ENCODE measurements around the gene RMC1.
"Not testable (repeated sequence)": the region's sequence is repeated elsewhere in the genome, so short reads cannot be mapped to it uniquely, and the experiment has no call there.

Gene RMC1

DNA sequence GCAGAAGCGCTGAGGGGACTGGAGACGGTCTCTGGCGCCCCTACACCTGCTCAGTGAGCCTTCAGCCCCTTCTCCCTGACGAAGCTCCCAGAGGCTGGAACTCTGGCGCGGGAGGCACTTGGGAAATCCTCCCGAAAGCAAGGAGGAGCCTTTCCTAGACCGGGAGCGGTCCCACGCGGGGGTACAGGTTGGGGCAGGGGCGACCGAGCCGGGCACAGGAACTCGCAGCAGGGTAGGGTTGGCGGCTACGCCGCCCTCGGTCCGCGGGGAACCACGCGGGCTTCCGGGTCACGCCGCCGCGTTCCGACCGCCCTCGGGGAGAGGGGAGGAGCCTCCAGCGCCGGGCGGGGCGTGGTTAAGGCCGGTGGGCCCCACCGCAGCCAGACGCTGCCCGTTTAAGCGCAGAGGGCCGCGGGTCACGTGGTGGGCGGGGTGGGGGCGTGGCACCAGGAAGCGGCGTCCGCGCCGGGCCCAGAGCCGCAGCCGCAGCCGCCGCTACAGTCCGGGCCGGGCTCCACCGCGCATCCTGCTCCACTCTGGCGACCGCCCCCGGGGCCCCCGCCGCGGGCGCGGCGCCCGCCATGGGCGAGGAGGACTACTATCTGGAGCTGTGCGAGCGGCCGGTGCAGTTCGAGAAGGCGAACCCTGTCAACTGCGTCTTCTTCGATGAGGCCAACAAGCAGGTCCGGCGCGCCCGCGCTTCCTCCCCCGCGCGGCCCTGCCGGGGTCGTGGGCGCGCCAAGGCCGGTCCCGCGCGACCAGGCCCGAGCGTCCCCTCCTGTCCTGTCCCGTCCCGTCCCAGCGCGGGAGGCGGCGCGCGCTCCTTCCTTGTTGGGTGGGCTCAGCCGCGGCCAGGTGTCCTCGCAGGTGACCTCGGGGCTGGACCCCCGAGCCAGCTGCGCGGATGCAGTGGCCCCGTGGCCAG is at the start of gene RMC1:
Gene RMC1 (plus strand): TSS at position 474 of the 925 bp plus-strand sequence. CDS start 108 bp downstream, at position 582.
- peak; percentile 89 for DNase-seq (ENCODE audit: low read depth)

DNA sequence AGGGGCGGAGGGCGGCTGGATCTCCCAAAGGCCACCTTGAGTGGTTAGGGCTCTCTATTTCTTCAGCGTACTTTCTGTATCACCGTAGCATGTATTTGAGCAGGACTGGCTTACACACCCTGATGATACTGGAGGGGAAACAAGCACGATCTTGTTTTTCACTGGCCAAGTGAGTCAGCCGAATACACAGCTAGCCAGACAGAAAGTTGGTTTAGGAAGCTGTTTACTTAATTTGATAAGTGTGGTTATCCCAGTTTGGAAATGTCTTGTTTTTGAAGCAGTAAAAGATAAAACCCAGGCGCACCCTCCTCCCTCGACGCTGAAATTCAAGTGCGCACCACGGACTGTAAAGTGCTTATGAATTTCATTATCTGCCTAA is 49.6 kb upstream of the RMC1 start:
- DNase-seq (ENCODE audit: low read depth), result peak; percentile 87

DNA sequence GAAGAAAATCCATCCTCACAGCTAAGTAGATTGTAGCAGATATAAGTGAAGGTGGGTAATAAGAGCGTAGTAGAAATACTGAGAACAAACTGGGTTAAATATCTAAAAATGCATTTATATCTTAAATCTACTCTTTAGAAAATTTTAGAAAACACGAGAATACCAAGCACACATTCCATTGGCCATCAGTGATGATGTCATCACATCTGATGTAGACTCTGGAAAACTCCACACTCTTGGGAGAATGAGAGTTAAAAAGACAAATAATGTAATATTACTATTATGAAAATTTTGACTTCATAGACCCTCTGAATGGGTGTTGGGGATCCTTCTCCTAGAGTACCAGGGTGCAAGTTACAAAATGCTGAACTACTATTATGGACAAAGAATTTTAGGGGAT is 46.5 kb upstream of the RMC1 start:
- no peak for DNase-seq (ENCODE audit: low read depth)

DNA sequence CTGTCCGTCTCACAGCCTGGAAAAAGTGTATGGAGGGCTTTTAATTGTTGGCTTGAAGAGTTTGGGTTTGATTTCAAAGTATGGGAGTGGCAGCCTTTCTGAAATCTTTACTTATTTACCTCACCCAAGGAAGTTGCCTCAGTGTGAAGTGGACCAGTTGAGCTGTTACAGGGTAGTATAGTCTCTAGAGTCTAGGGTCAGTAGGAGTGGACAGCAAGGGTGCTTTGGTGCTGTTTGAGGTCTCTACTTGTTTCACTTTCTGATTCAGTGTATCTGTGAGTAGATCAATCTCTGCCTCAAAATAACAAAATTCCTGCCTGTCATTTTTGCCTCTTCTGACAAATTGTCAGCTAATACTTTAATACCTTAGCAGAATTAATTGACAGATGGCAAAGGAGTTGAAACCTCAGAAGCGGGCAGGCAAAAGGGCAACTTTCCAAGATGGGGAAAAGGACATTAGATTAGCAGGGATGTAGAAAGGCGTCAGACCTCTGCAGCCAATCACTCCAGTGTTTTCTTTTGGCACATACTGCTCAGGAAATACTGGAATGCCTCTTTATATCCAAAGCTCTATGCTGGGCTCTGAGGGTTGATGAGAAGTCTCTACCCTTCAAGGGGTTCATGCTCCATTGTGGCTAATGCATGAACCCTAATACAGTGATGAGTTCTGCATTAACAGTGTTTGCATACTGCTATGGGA is 44.3 kb upstream of the RMC1 start:
- no peak for DNase-seq (ENCODE audit: low read depth)

DNA sequence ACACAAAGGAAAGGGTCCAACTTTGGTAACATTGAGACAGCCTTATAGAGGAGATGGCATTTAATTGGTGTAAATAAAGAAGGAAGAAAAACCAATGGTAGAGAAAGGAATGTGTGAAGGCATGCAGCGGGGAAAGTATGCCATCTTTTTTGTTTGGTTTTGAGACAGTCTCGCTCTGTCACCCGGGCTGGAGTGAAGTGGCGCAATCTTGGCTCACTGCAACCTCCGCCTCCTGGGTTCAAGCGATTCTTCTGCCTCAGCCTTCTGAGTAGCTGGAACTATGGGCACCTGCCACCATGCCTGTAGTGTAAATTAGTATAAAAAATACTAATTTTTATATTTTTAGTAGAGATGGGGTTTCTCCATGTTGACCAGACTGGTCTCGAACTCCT is 43.8 kb upstream of the RMC1 start:
- DNase-seq (ENCODE audit: low read depth), result no peak

DNA sequence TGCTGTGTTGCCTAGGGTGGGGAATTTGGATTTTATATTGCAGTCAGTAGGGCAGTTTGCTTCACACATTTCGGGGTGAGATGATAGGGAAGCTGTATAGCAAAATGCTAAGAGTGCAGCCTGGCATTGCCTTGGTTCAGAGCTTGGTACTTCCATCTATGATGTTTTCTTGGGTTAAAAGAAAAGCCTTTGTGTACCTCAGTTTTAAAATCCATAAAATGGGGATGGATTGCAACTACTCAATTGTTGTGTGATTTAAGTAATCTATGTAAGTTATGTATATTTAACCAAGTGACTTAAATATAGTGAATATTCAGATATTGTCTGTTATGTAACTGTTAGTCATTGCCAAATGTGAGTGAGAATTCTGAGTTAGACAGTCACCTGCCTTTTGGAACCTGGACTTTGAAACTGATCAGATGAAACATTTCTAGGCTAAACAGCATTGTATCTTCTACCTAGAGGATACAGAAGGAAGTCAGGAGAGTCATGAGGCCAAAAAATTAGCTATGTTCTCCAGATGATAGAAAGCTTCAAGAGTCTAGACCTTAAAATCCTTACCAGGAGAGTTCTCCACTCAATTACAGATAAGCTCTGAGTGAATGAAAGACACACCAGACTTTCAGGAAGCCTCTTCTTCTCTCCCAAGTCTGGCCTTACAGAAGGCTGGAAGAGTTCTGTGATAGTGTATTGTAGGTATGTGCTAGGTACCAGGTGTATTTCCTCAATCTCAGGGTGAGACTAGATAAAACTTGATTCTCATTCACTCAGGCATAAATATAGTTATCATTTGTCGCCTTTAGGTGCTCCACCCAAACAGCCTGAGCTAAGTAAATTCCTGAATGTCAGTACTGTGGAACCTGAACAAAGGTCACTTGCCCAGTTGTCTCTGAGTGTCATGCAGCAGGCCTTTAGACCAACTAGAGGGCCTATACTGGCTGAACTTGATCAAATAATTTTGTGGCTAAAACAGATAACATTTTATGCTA is 42.7 kb upstream of the RMC1 start:
- no peak for DNase-seq (ENCODE audit: low read depth)

DNA sequence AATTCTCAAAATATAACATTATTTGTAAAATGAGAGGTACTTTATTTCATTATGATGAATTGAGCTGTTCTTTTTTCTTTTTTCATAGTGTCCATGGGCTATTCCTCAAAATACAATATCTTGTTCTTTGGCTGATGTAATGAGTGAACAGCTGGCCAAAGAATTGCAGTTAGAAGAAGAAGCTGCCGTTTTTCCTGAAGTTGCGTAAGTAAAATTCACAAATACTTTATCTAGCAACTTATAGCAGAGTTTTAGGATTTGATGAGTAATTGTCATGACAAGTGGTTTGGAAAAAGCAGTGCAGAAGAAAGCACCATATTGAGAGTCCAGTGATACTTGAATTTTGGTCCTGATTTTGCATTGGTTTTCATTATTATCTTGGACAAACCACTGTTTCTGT is 40.4 kb upstream of the RMC1 start:
- peak; percentile 50 for DNase-seq (ENCODE audit: low read depth)

DNA sequence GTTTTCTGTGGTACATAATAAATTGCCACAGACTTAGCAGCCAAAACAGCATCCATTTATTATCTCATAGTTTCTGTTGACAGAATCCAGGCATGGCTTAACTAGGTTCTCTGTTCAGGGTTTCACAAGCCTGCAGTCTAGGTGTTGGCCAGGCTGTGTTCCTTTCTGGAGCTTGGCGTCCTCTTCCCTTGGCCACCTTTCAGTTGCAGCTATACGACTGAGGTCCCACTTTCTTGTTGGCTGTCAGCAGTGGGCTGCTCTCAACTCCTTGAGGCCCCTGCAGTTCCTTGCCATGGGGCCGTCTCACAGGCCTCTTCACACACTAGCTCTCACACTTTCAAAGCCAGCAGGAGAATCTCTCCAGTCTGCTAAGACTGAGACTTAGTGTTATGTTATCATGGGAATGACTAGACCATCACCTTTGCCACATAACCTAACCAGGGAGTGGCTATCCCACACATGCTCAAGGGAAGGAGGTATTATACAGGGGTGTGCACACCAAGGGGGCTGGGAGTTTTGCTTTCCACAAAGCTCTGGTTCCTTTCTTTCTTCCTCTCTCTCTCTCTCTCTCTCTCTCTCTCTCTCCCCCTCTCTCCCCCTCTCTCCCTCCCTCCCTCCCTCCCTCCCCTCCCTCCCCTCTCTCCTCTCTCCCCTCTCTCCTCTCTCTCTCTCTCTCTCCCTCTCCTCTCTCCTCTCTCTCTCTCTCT is 34.4 kb upstream of the RMC1 start:
- peak; percentile 53 for DNase-seq (ENCODE audit: low read depth)

DNA sequence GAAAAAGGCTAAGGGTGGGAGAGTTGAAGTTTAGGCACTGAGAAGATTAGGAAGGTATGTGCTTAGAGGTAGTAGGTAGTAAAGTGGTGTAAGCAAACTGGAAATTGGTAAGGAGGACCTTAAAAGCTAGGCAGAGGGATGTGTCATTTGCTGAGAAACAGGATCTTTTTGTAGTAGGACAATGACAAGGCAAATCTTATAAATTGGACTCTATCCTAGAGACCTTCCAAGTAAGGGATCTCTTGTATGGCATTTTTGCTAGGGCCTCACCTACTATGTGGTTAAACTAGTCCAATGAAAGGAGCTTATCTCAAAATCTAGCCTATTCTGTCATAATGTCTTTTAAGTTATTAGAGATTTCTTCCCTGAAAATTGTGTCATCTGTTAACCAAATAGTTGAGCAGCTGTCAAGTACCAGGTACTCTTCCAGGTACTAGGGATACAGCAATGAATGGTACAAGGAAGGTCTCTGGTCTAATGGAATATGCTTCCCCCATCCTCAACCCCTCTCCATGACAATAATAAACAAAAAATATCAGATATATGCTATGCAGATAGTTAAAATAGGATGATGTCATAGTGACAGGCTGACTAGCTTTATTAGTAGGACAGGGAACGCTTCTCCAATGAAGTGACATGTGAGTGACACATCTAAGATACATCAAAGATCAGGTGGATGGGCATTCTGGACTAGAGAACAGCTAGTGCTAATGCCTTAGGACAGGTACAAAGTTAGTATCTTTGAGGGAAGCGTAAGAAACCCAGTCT is 32.5 kb upstream of the RMC1 start:
- no peak for DNase-seq (ENCODE audit: low read depth)

DNA sequence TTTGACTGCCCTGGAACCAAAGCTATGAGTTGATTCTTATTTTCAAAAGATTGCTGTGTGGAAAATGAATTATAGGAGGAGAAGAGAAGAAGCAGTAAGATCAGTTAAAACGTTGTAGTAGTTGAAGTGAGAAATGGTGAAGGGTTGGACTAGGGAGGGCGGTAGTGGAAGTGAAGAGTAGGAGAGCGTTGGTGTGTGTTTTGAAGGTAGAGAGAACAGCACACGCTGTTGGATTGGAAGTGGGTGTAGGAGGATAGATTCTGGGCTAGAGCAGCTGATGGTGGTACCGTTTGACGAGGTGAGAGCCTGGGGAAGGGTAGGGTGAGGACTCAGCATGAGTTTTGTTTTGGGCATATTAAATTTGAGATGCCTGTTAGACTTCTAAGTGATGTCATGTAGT is 31.8 kb upstream of the RMC1 start:
- DNase-seq (ENCODE audit: low read depth), result no peak

DNA sequence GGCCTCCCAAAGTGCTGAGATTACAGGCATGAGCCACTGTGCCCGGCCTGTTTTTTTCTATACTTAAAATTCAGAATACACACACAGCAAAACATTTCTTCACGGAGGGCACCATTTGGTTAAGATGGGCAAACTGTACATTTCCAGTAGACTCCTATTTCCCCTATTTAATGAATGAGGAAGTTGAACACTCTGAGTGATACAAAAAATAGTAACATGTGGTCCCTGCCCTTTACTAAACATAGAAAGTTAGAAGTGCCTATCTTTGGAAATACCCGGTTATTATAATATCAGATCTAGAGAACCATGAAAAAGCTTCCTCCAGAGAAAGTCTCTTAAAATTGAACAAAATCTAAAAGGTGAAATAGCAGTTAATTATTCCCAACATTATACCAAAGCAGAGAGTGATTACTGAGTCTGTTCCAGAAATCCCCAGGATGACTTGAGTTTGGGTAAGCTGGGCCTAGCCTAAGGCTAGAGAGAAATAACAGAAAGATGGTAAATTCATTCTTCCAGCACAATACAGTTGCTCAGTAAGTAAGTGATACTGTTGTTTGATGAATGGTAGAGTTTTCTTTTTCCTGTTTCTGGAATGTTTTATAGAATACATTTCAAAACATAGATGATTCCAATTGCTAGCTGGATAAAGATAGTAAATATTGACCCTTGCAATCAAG is 23.3 kb upstream of the RMC1 start:
- no peak for DNase-seq (ENCODE audit: low read depth)

DNA sequence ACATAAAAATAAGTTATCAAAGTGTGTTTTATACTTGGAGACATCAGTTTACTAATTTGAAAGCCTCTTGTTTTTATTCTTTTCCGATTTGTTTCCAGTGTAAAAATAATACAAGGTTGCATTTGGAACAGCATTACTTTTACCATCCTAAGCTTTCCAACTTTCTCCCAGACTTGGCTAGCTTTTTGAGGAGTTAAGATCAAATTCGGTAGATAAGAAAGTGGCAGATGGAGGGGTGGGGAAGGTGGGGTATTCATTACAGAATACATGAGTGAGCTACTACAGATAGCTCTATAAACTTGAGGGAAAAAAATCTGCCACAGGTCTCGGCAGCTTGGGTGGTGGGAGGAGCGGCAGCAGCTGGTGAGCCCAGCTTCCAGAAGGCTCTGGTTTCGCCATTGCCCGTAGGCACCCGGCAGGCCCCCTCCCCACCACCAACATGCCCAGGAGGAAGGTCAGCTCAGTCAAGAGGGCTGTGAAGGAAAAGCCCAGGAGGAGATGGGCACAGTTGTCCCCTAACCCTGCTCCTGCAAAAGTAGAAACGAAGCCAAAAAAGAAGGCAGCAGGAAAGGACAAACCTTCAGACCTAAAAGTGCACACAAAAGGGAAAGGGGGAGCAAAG is 18.6 kb upstream of the RMC1 start:
- no peak for DNase-seq (ENCODE audit: low read depth)

DNA sequence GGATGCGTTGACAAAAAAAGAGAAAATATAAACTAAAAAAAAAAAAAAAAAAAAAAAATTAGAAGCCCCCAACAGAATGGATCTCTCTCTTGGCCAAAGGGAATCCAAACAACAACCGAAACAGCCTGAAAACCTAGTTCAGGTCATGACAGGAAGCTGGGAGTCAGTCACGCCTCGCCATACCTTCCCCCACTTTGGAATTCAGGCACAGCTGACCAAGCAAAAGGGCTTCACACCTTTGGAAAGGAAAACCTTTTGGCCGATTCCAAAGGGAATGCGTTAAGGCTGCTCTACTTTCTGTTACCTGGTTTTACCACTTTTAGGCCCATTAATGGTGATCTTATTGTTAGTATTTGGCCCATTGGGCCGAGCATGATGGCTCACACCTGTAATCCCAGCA is 17.9 kb upstream of the RMC1 start:
- DNase-seq (ENCODE audit: low read depth), result no peak

DNA sequence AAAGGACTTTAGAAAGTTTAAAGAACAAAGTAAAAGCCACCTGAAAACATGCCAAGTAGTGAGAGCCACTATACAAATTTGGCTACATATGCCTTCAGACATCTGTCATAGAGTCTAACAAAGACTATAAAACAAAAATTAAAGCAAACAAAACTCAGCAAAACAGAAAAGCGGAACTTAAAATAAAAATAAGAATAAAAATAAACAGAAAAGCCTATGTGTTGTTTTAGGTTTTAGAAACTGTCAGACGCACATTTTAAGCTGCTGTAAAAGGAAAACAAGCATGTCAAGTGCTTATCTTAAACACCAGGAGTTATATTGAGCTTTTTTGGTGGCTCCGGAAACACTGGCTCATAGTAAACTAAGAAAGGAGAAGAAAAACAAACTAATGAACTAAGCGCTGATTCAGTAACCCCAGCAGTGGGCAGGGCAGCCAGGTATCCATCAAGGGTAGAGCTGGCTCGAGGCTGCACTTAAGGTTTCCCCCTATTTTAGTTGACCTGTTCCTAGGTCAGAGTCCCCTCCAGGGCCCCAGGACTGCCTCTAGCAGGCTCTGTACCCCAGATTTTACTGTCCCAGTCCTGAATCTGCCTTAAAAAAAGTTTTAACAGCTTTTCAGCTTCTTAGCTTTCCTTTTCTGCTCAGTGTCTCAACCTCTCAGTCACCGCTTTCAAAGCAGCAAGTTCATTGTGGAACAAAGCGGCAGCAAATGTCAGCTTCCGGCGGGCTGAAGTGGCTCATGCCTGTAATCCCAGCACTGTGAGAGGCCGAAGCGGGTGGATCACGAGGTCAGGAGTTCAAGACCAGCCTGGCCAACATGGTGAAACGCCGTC is 15.4 kb upstream of the RMC1 start:
- DNase-seq (ENCODE audit: low read depth), result no peak

DNA sequence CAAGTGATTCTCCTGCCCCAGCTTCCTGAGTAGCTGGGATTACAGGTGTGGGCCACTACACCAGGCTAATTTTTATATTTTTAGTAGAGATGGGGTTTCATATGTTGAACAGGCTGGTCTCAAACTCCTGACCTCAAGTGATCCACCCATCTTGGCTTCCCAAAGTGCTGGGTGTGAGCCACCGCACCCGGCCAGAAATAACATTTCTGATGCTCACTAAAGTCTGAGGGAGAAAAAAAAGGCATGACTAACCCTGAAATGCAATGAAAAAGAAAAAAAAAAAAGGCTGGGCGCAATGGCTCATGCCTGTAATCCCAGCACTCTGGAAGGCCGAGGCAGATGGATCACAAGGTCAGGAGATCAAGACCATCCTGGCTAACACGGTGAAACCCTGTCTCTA is 13.7 kb upstream of the RMC1 start:
- not testable (repeated sequence) for DNase-seq (ENCODE audit: low read depth)

DNA sequence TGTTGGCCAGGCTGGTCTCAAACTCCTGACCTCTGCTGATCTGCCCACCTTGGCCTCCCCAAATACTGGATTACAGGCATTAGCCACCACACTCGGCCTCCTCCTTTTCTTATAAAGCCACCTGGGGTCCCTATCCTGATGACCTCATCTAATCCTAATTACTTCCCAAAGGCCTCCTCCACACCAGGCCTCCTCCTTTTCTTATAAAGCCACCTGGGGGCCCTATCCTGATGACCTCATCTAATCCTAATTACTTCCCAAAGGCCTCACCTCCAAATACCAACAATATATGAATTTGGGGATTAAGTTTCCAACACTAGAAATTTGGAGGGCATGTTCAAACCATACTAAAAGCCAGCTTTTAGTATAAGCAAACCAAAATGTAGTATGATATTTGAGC is 9.7 kb upstream of the RMC1 start:
- DNase-seq (ENCODE audit: low read depth), result no peak

DNA sequence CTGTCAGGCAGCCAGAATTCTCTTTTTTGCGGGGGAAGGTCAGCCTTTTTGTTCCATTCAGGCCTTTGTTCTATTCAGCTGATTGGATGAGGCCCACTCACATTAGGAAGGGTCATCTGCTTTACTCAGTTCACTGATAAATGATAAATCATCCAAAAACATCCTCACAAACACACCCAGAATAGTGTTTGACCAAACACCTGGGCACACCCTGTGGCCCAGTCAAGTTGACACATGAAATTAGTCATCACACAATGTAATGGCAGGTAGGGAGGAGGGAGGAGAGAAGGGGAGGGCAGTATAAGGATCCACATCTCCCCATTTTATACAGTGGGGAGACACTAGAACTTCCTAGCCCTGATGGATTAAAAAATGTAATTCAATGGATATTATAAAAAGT is 8.3 kb upstream of the RMC1 start:
- DNase-seq (ENCODE audit: low read depth), result no peak

DNA sequence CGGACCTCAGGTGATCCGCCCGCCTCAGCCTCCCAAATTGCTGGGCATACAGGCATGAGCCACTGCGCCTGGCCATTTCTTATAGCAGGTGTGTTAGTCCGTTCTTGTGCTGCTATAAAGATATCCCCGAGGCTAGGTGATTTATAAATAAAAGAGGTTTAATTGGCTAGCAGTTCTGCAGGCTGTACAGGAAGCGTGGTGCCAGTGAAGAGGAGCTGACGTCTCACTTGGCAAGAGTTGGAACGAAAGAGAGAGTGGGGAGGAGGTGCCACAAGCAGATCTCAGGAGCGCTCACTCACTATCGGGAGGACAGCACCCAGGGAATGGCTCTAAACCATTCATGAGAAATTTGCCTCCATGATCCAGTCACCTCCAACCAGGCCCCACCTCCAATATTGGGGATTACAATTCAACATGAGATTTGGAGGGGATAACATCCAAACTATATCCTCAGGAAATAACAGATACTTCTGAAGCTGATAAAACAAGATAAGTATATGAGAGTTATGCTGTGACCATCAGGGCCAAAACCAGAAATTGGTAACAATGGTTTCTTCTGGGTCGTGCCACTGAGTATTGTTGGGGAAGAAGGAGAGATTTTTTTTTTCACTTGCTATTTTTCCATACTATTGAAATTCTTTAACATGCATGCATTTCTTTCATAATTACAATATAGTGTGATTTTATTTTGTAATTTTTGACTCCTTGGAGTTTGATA is 7.4 kb upstream of the RMC1 start:
- DNase-seq (ENCODE audit: low read depth), result no peak

Measured in amniotic epithelial cell (primary cell).